Parathyroid adenoma (tissue), 2 donors: ENCODE measurements around the gene RBBP8.

Source experiments
- H2AFZ ChIP-seq: fragments of 300-600 bp; sonication (generic); one replicate; pipeline ENCODE4 v1.7.0; 2017; ENCODE audit warnings: antibody characterized with exemption, mild to moderate bottlenecking
- H3K27ac ChIP-seq: fragments of 300-600 bp; sonication (generic); one replicate; pipeline ENCODE4 v1.7.0; 2017
- H3K27me3 ChIP-seq: fragments of 300-600 bp; sonication (generic); one replicate; pipeline ENCODE4 v1.7.0; 2017; ENCODE audit warnings: low read length; ENCODE audit not compliant: control insufficient read depth, insufficient read depth
- H3K36me3 ChIP-seq: fragments of 300-600 bp; sonication (generic); one replicate; pipeline ENCODE4 v1.7.0; 2017; ENCODE audit warnings: low read length; ENCODE audit not compliant: control insufficient read depth, insufficient read depth
- H3K4me1 ChIP-seq: fragments of 300-600 bp; sonication (generic); one replicate; pipeline ENCODE4 v1.7.0; 2017; ENCODE audit warnings: control low read depth
- H3K4me2 ChIP-seq: fragments of 300-600 bp; sonication (generic); one replicate; pipeline ENCODE4 v1.7.0; 2017; ENCODE audit warnings: low read length
- H3K4me3 ChIP-seq: fragments of 300-600 bp; sonication (generic); one replicate; pipeline ENCODE4 v1.7.0; 2017; ENCODE audit warnings: low read depth, low read length
- H3K79me2 ChIP-seq: fragments of 300-600 bp; sonication (generic); one replicate; pipeline ENCODE4 v1.7.0; 2017; ENCODE audit warnings: control low read depth
- H3K9ac ChIP-seq: fragments of 300-600 bp; sonication (generic); one replicate; pipeline ENCODE4 v1.7.0; 2017; ENCODE audit warnings: mild to moderate bottlenecking
- H3K9me3 ChIP-seq: fragments of 300-600 bp; sonication (generic); one replicate; pipeline ENCODE4 v1.7.0; 2017; ENCODE audit warnings: low read length; ENCODE audit not compliant: control insufficient read depth
- TF ChIP-seq, protein P1 (sequence below): fragments of 300-600 bp; sonication (generic); IDR thresholded peaks from one replicate; pipeline ENCODE4 v1.7.0; 2017; ENCODE audit warnings: antibody characterized with exemption, mild to moderate bottlenecking
- donor health status: primary hyperparathyroidism.

The RBBP8 gene

DNA sequence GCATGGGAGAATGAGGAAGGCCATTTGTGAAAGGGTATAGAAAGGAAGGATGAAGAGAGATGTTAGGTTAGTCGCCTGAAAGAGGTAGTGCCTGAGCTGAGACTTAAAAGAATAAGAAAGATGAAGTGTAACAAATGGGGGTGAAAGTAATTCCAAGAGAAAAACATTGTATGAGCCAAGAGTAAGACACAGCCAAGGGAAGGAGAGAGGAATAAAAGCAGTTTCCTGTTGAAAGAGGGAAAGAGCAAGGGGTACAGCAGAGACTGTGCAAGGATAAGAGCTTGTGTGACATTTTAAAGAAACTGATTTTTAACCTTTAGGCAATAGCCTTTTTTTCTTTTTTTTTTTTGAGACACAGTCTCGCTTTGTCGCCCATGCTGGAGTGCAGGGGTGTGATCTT lies 4.8 kb upstream of the RBBP8 start:
- Histone ChIP-seq H3K4me2 (no peak overlapping the region), H3K36me3 (no peaks in the 10 kb centered on the region), H3K79me2 (no peaks in the 10 kb centered on the region), H3K9me3 (no peaks in the 10 kb centered on the region), H3K4me3 (no peak overlapping the region), H3K4me1 (peaks cover 16% of the 10 kb centered on the region), H3K27me3 (no peaks in the 10 kb centered on the region), H3K9ac (no peak overlapping the region), H3K27ac (no peak overlapping the region), H2AFZ (no peak overlapping the region)
- TF ChIP-seq, protein P1, sequence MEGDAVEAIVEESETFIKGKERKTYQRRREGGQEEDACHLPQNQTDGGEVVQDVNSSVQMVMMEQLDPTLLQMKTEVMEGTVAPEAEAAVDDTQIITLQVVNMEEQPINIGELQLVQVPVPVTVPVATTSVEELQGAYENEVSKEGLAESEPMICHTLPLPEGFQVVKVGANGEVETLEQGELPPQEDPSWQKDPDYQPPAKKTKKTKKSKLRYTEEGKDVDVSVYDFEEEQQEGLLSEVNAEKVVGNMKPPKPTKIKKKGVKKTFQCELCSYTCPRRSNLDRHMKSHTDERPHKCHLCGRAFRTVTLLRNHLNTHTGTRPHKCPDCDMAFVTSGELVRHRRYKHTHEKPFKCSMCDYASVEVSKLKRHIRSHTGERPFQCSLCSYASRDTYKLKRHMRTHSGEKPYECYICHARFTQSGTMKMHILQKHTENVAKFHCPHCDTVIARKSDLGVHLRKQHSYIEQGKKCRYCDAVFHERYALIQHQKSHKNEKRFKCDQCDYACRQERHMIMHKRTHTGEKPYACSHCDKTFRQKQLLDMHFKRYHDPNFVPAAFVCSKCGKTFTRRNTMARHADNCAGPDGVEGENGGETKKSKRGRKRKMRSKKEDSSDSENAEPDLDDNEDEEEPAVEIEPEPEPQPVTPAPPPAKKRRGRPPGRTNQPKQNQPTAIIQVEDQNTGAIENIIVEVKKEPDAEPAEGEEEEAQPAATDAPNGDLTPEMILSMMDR, result no peak

DNA sequence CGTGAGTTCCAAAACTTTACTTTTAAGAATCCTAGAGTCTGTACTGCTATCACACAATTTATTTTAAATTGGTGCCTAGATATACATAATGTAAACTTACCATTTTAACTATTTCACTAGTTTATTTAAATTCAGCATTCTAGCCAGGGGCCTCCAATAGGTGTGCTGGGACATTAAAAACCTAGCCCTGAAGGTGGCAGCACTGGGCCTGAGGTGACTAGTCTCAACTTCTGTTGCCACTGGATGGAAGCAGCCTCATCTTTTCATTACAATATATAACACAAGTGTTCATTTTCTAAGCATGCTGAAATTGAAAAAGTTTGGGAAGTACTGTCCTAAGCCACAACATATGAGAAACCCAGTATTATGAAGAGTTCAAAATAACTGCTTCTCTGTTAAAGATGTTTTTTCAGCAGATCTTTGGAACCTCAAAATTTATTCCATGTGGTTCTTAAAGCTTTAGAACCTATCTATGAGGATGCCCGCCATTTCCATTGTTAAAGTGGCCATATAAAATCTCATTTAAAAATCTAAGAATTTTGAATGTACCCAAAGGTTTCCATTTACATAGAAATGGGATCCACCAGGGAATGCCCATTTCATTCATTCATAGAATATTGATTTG lies 2.9 kb upstream of the RBBP8 start:
- Histone ChIP-seq H3K79me2 (no peaks in the 10 kb centered on the region), H2AFZ (peak overlapping the region; percentile 69), H3K36me3 (no peaks in the 10 kb centered on the region), H3K27ac (peak overlapping the region; percentile 55), H3K9ac (no peak overlapping the region), H3K4me3 (no peak overlapping the region), H3K4me1 (peaks cover 14% of the 10 kb centered on the region), H3K27me3 (no peaks in the 10 kb centered on the region), H3K4me2 (no peak overlapping the region), H3K9me3 (no peaks in the 10 kb centered on the region)
- TF ChIP-seq, protein P1, result peak; percentile 84

GRCh38 chr18:22932885-22933205 lies 283 bp upstream of the RBBP8 start:
- no peaks in the 10 kb centered on the region for H3K36me3 ChIP-seq
- H3K9ac ChIP-seq, result peak overlapping the region; percentile 48
- H3K27me3 ChIP-seq, result no peaks in the 10 kb centered on the region
- H3K27ac ChIP-seq, result peak overlapping the region; percentile 88
- TF ChIP-seq, protein P1, result no peak
- H2AFZ ChIP-seq, result peak overlapping the region; percentile 95
- peaks cover 6% of the 10 kb centered on the region for H3K4me1 ChIP-seq
- H3K9me3 ChIP-seq, result no peaks in the 10 kb centered on the region
- H3K79me2 ChIP-seq, result no peaks in the 10 kb centered on the region
- H3K4me3 ChIP-seq, result peak overlapping the region; percentile 91
- H3K4me2 ChIP-seq, result peak overlapping the region; percentile 98

GRCh38 chr18:22933966-22934423 lies 867 bp downstream of the RBBP8 start:
- Histone ChIP-seq H2AFZ (peak overlapping the region; percentile 95), H3K9ac (no peak overlapping the region), H3K4me1 (peaks cover 6% of the 10 kb centered on the region), H3K36me3 (no peaks in the 10 kb centered on the region), H3K4me3 (peak overlapping the region; percentile 91), H3K27me3 (no peaks in the 10 kb centered on the region), H3K79me2 (no peaks in the 10 kb centered on the region), H3K9me3 (no peaks in the 10 kb centered on the region), H3K4me2 (peak overlapping the region; percentile 98), H3K27ac (peak overlapping the region; percentile 88)
- TF ChIP-seq, protein P1, result no peak

DNA sequence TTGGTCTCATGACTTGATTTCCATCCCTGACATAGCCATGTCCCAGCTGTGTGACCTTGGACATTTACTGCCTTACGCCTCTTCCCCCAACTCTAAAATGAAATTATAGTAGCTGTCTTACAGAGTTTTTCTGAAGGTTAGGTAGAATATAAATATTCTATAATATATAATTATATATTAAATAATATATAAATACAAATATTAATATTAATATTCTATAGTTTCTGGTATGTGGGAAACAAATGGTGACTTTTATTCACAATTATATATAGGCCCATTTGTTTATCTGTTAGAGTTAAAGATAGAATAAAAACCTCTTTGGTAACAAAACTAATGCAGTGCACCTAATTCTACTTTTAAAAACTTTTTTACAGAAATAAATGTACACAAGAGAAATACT lies 1.7 kb downstream of the RBBP8 start:
- H3K36me3 ChIP-seq, result no peaks in the 10 kb centered on the region
- no peaks in the 10 kb centered on the region for H3K27me3 ChIP-seq
- H3K9ac ChIP-seq, result no peak overlapping the region
- H3K79me2 ChIP-seq, result no peaks in the 10 kb centered on the region
- H3K27ac ChIP-seq, result no peak overlapping the region
- no peak overlapping the region for H3K4me3 ChIP-seq
- no peaks in the 10 kb centered on the region for H3K9me3 ChIP-seq
- peaks cover 3% of the 10 kb centered on the region for H3K4me1 ChIP-seq
- TF ChIP-seq, protein P1, result no peak
- no peak overlapping the region for H2AFZ ChIP-seq
- H3K4me2 ChIP-seq, result no peak overlapping the region
